Coronary artery (tissue), 2 donors: ENCODE results near the gene TMPRSS5.

Experiments used
- DNase-seq: peaks from one replicate; pipeline ENCODE4 v3.0.0-alpha.2; 2017; ENCODE audit warnings: low spot score
- H3K27ac ChIP-seq, 2 donors: fragments of 200-600 bp; sonication (generic); one replicate each; pipeline ENCODE4 v1.5.1; 2016 to 2019
- H3K4me3 ChIP-seq: fragments of 200-600 bp; sonication (generic); 2 replicates; pipeline ENCODE4 v1.5.1; 2016; ENCODE audit warnings: mild to moderate bottlenecking, moderate library complexity
- CTCF ChIP-seq: fragments of 200-600 bp; sonication (generic); IDR thresholded peaks from one replicate; pipeline ENCODE4 v1.5.1; 2019; ENCODE audit warnings: antibody characterized with exemption

The TMPRSS5 gene

GRCh38 chr11:113728814-113729213 lies 22.7 kb upstream of the TMPRSS5 start:
- H3K27ac ChIP-seq: no peak overlapping the region
- DNase-seq: no peak
- no peak for TF ChIP-seq CTCF

GRCh38 chr11:113725913-113726312 lies 19.8 kb upstream of the TMPRSS5 start:
- TF ChIP-seq CTCF: no peak
- DNase-seq: no peak
- Histone ChIP-seq H3K27ac (no peak overlapping the region), H3K4me3 (no peak overlapping the region)

More at GRCh38 chr11:113728814-113729213, 22.7 kb upstream of the TMPRSS5 start:
- no peak overlapping the region for H3K4me3 ChIP-seq

GRCh38 chr11:113725407-113725806 lies 19.3 kb upstream of the TMPRSS5 start:
- no peak overlapping the region for H3K27ac ChIP-seq
- DNase-seq: no peak
- TF ChIP-seq CTCF: no peak
- no peak overlapping the region for H3K4me3 ChIP-seq

GRCh38 chr11:113724778-113725177 lies 18.7 kb upstream of the TMPRSS5 start:
- TF ChIP-seq CTCF: no peak
- H3K4me3 ChIP-seq: no peak overlapping the region
- DNase-seq: no peak
- no peak overlapping the region for H3K27ac ChIP-seq

GRCh38 chr11:113723787-113724186 lies 17.7 kb upstream of the TMPRSS5 start:
- no peak for DNase-seq
- TF ChIP-seq CTCF: no peak
- no peak overlapping the region for H3K27ac ChIP-seq
- no peak overlapping the region for H3K4me3 ChIP-seq

- no peak for TF ChIP-seq CTCF
- Histone ChIP-seq H3K27ac (no peak overlapping the region), H3K4me3 (no peak overlapping the region)
- no peak for DNase-seq
Measured at GRCh38 chr11:113722934-113723333, 16.8 kb upstream of the TMPRSS5 start.

GRCh38 chr11:113722221-113722620 lies 16.1 kb upstream of the TMPRSS5 start:
- DNase-seq: no peak
- no peak overlapping the region for H3K27ac ChIP-seq
- H3K4me3 ChIP-seq: no peak overlapping the region
- no peak for TF ChIP-seq CTCF
